Activated effector memory CD4-positive, alpha-beta T cell treated with Interleukin-2 at 50 U/mL for 16 hours (primary cell): ENCODE results near the gene CTNND2.

Experiments
- DNase-seq: peaks from one replicate; pipeline ENCODE4 v3.0.0-alpha.2; 2020

CTNND2 gene

DNA sequence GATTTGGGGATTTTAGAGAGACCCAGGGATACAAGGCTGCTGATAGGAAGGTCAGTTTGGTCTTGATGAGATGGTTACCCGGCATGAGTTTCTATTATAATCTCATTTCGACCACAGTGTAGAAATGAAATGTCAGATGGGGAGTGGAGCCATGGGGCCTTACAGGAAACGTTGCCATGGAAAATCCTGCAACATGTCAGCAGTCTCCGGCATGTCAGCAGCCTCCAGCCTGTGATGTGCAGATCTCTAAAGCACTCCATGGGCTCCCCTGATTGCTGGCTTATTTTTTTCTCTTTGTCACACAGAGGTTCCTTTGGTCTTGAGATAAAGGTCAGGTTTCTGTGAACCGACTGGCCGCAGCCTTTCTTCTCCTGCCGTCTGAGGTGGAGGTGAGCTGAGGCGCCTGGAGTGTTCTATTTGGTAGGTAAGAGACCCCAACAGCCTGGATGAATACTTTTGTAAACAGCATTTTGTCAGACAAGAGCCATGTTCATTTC lies 934.5 kb downstream of the CTNND2 start:
- no peak for DNase-seq

DNA sequence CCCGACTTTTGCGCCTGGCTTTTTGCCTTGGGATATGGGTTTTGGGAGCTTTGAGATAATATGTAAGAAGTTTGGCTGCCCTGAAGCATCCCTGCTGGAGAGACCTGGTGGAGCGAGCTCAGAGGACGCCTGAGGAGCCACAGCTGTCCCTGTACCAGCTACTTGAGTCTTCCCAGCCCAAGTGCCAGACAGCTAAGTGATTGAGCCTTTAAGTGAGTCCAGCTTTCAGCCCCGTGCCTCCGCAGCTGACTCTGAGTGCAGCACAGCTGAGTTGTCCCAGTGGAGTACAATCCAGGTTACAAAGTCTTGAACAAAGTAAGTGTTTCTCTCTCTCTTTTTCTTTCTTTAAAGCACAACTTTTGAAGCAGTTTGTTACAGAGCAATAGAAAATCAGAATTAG lies 939.4 kb downstream of the CTNND2 start:
- DNase-seq: no peak

DNA sequence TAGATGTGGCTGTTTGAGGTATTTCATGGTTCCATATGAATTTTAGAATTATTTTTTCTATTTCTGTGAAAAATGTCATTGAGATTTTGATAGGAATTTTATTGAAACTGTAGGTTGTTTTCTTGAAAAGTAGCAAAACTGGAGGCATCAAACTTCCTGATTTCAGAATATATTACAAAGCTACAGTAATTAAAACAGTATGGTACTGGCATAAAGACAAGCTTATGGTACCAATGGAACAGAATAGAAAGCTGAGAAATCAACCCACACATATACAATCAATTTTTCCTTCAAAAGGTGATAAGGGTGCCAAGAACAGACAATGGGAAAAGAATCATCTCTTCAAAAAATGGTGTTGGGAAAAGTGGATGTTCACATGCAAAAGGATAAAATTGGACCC lies 945.5 kb downstream of the CTNND2 start:
- DNase-seq: no peak

DNA sequence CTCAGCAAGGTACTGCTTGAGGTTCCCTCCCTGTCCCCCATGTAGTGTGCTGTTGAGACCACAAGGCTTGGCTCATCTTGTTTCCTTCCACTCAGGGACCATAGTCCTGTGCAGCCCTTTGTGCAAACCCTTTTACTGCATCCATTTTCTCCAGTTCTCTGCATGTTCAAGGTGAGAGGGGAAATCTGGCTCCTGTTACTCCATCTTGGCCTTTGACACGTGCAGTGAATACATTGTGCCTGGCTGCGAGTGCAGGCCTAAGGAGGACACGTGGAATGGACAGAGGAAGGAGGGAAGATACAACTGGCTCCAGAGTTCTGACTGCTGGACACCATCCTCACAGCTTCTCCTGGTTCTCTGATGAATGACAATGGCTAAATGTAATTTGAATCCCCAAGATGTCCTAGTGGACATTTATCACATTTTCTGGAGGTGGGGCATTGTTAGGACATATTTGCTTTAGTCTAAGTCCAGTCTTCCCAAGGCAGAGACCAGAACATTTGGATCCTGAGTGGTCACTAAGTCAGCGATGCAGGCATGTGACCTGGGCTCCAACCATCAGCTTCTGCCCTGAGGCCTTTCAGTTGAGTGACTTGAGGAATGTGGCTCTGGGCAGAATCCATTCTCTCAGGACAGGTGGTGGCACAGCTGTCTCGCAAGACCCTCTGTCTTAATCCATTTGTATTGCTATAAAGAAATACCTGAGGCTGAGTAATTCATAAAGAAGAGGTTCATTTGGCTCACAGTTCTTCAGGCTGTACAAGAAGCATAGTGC lies 954.2 kb downstream of the CTNND2 start:
- no peak for DNase-seq

DNA sequence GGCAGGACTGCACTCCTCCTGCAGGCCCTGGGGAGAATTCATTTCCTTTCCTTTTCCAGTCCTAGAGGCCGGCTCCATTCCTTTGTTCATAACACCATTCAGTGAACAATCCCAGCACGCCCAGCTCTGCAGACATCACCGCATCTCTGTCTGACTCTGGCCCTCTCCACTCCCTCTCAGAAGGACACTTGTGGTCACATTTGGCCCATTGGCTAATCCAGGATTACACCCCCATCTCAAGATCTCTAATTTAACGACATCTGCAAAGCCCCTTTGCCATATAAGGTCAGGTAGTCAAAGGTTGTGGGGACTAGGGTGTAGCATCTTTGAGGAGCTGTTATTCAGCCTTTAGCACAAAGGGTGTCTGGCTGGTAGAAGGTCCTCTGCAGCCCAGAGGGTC lies 958.2 kb downstream of the CTNND2 start:
- DNase-seq: no peak

DNA sequence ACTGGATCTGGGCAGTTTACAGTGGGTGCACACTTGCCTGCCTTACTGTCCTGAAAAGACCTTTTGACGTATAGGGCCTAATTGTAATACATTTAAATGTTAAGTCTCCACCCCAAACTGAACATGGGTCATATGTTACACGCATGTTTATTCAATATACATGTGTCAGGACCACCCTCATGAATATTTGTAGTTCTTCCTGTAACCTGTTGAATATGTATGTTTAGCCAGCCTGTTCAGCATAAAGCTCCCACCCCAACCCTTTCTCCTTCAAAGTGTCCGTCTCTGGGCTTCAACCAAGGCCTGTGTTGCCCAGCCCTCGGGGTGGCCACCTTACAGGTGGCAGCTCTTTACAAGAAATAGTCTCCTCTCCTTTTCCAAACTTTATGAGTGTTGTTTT lies 962.3 kb downstream of the CTNND2 start:
- no peak for DNase-seq

DNA sequence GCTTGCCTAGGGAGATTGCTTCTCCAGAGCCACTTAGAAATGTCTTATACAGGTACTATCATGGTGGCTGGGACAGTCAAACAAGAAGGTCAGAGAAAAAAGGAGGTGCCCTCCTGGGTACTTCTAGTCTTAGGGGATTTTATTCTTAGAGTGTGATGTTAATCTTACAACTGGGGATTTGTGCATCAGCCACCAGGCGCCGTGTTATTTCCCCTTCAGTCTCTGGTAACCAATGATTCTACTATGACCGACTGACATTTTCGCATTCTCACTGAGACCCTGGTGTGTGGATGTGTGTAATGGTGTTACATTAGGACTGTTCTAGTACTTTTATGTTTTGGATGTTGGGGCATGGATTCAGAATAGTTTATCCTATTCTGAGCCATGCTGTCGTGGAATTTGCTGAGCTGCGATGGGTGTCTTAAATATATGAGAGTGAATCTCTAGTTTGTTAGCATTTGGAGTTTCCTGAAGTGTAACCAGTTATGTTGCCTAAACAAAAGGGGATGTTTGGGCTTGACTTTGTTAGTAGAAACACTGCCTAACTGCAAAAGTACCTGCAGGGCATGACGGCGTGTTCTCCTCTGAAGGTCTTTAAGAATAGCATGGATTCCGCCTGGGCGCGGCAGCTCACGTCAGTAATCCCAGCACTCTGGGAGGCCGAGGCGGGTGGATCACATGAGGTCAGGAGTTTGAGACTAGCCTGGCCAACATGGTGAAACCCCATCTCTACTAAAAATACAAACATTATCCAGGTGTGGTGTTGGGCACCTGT lies 968.0 kb downstream of the CTNND2 start:
- no peak for DNase-seq

DNA sequence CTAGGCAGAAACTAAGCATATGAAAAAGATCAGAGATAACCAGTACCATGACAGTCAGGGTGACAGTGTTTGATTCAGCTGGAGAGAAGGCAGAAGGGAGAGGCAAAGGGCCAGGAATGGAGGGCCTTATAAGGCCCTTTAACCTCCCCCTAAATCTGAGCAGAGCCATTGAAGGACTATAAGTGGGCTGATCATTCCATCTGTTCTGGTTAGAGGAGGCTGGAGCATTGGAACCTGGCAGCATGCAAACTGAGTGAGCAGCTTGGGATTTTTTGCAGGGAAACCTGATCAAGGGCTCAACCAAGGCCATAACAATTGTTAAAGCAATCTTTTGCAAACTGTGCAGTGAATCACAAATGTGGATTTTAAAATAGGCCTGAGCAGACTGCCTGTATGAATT lies 968.7 kb downstream of the CTNND2 start:
- DNase-seq: no peak

DNA sequence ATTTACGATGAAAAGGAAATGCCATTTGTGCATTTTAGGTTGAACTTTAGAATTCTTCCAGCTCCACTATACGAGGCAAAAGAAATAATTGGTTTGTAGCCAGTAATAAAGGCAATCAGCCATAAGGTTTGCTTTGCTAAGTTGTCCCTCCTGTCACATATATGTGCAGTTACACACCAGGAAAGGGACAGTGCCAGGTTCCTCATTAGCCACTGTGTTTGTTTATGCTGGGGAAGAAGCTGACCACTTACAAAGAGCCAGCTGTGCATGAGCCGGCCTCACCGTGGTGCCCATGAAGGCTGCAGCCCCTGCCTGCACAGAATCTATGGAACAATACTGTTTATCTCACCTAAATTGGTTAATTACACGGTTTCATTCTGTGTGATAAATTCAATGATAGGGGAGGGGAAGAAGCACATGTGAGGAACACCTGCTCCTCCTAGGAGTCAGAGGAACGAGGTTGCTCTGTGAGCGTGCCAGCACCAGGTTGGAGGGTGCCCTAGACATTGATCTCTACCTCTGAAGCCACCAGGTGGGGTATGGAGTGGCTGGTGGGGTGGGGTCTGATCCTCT lies 969.4 kb downstream of the CTNND2 start:
- no peak for DNase-seq

DNA sequence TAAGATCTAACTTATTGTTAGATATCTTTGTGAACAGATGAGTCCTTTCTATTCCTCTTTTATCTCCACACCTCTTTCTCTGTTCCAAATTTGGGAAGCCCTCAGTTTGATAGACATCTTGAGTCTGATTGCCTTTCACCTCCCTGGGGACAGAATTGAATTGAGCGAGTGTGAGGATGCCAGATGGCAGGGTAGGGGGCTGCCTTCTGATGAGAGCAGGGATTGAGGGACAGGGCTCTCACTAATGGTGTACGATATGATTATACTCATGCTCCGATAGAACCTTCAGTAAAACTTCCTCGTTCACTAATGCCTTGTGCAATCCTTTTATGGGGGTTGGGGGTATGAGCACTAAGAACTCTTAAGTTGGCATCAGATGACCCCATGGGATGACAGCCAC lies 971.1 kb downstream of the CTNND2 start:
- no peak for DNase-seq

DNA sequence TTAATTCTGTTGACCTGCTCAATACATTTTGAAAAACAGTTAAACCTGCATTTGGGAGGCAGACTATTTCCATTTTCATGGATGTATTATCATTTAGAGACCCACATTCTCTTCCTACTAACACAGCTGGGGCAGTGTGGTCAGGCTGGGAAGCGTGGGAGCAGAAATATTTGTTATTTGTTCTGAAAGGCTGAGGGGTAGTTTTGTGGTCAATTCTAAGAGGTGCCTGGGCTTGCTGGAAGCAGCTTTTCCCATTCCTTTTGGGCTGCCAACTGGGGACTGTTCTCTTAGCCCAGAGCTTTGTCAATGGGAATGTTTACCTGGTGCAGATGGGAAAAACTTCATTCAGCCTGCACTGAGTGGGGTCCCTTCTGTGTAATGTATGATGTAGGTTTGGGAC lies 971.8 kb downstream of the CTNND2 start:
- no peak for DNase-seq

DNA sequence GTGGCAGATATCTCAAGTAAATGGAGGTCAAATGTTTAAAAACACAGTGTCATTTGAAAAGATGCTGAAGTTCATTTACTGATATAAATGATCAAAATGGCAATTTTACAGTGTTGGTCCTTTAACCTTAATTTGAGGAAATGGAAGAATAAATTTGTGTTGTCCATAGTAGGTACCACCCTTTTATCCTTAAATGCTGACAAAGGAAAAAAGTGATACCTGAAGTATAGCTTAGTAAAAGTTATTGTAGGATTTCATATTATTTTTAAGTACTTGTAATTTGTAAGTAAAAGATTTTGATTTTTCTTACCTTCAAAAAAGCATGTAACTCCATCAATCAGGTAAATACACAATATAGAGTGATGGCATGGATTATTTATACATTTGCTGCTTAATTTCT lies 976.6 kb downstream of the CTNND2 start:
- no peak for DNase-seq

DNA sequence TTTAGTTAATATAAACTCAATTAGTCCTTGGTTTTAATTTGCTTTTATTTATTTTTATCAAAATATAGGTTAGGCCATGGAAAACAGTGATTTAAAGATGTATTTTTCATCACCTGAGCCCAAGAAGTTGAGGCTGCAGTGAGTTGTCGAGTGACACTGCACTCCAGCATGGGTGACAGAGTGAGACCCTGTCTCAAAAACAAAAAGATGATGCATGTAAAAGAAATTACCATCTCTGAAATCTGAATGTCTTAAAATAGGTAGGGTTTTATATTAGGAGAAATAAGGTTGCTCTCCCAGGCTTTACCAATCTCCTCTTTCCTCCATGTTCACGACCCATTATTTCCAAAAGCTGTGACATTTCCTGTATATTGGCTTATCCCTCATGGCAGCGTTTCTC lies 980.9 kb downstream of the CTNND2 start:
- no peak for DNase-seq
